Neural crest cell (in vitro differentiated cells): ENCODE results near the gene OR6J1. TPM values are rescaled to one million over a fixed set of nuclear protein-coding genes. Genes with fewer than 3 reads are reported as not detected.
A peak's percentile ranks its signal among the peaks of the same experiment; 100 is the strongest.

Source experiments
- DNase-seq: peaks from one replicate; pipeline ENCODE4 v3.0.0; 2021; ENCODE audit warnings: low read depth, mixed read lengths, low spot score
- H3K27ac Mint-ChIP-seq: one replicate; pipeline ENCODE4 v1.8.0; 2021; ENCODE audit warnings: mild to moderate bottlenecking, mixed read lengths; ENCODE audit not compliant: unreplicated experiment
- H3K27me3 Mint-ChIP-seq: 2 replicates; pipeline ENCODE4 v1.8.0; 2021; ENCODE audit warnings: low read depth, mild to moderate bottlenecking, mixed read lengths
- H3K36me3 Mint-ChIP-seq: 2 replicates; pipeline ENCODE4 v1.8.0; 2021; ENCODE audit warnings: low read depth, mild to moderate bottlenecking, mixed read lengths
- H3K4me1 Mint-ChIP-seq: 2 replicates; pipeline ENCODE4 v1.8.0; 2021; ENCODE audit warnings: mixed read lengths
- H3K4me3 Mint-ChIP-seq: one replicate; pipeline ENCODE4 v1.8.0; 2021; ENCODE audit warnings: mild to moderate bottlenecking, mixed read lengths
- H3K9me3 Mint-ChIP-seq: 2 replicates; pipeline ENCODE4 v1.8.0; 2021; ENCODE audit warnings: mixed read lengths
- CTCF ChIP-seq: fragments of 200-600 bp; sonication (generic); conservative IDR thresholded peaks from 2 replicates; pipeline ENCODE4 v1.5.0; 2021; ENCODE audit warnings: antibody characterized with exemption, mild to moderate bottlenecking
- total RNA-seq: library from RNA; stranded (reverse); gene quantifications from 2 replicates; pipeline ENCODE4 v1.2.1, GENCODE V29; 2021

OR6J1 gene
- total RNA-seq, 1 donor from 2014 or later: not detected

GRCh38 chr14:22656945-22657731, 13.0 kb upstream of the OR6J1 start:
- TF ChIP-seq CTCF: no peak
- Mint-ChIP-seq H3K9me3 (no peaks in the 10 kb centered on the region), H3K4me1 (peaks cover 3% of the 10 kb centered on the region), H3K36me3 (no peaks in the 10 kb centered on the region), H3K4me3 (no peak overlapping the region), H3K27ac (no peak overlapping the region), H3K27me3 (no peaks in the 10 kb centered on the region)
- no peak for DNase-seq

GRCh38 chr14:22656226-22656625, 12.1 kb upstream of the OR6J1 start:
- TF ChIP-seq CTCF: no peak
- H3K27me3 Mint-ChIP-seq: no peaks in the 10 kb centered on the region
- no peaks in the 10 kb centered on the region for H3K36me3 Mint-ChIP-seq
- H3K9me3 Mint-ChIP-seq: no peaks in the 10 kb centered on the region
- peaks cover 3% of the 10 kb centered on the region for H3K4me1 Mint-ChIP-seq
- DNase-seq: no peak
- no peak overlapping the region for H3K27ac Mint-ChIP-seq
- H3K4me3 Mint-ChIP-seq: no peak overlapping the region

GRCh38 chr14:22653012-22653621, 9.0 kb upstream of the OR6J1 start:
- Mint-ChIP-seq H3K9me3 (no peaks in the 10 kb centered on the region), H3K36me3 (no peaks in the 10 kb centered on the region), H3K4me3 (no peak overlapping the region), H3K27ac (no peak overlapping the region), H3K4me1 (peaks cover 3% of the 10 kb centered on the region), H3K27me3 (no peaks in the 10 kb centered on the region)
- TF ChIP-seq CTCF: peak; percentile 79
- DNase-seq: peak; percentile 63

GRCh38 chr14:22651586-22651985, 7.4 kb upstream of the OR6J1 start:
- H3K27ac Mint-ChIP-seq: no peak overlapping the region
- no peaks in the 10 kb centered on the region for H3K27me3 Mint-ChIP-seq
- H3K4me3 Mint-ChIP-seq: no peak overlapping the region
- no peak for TF ChIP-seq CTCF
- H3K36me3 Mint-ChIP-seq: no peaks in the 10 kb centered on the region
- DNase-seq: no peak
- peaks cover 3% of the 10 kb centered on the region for H3K4me1 Mint-ChIP-seq
- no peaks in the 10 kb centered on the region for H3K9me3 Mint-ChIP-seq

GRCh38 chr14:22650960-22651521, 6.9 kb upstream of the OR6J1 start:
- no peaks in the 10 kb centered on the region for H3K36me3 Mint-ChIP-seq
- H3K4me1 Mint-ChIP-seq: peaks cover 3% of the 10 kb centered on the region
- H3K4me3 Mint-ChIP-seq: no peak overlapping the region
- no peaks in the 10 kb centered on the region for H3K9me3 Mint-ChIP-seq
- no peak for DNase-seq
- no peak overlapping the region for H3K27ac Mint-ChIP-seq
- H3K27me3 Mint-ChIP-seq: peaks cover under 1% of the 10 kb centered on the region
- no peak for TF ChIP-seq CTCF
